Calu3 (cell line): ENCODE data around the gene ITPR1. TPM values are rescaled to one million over a fixed set of nuclear protein-coding genes. Genes with fewer than 3 reads are reported as not detected.

ENCODE experiments used
- BruUV-seq: library from RNA; stranded (reverse); fragments of 400-500 nt; replicated peaks from 2 replicates; lab custom pipeline; 2021; lab: Mats Ljungman, UMichigan
- CTCF ChIA-PET: fragments of 300-600 bp; sonication (Branson Sonifier 250); formaldehyde crosslinking; loops from one replicate; lab custom pipeline; 2022; ENCODE audit warnings: antibody characterized with exemption; lab: Charles Lee
- DNase-seq: peaks from one replicate; pipeline ENCODE4 v3.0.0; 2022
- H3K27ac Mint-ChIP-seq: one replicate; pipeline ENCODE4 v1.8.0; 2022; ENCODE audit warnings: mixed read lengths; ENCODE audit not compliant: unreplicated experiment
- H3K27me3 Mint-ChIP-seq: one replicate; pipeline ENCODE4 v1.8.0; 2022; ENCODE audit warnings: mixed read lengths; ENCODE audit not compliant: unreplicated experiment
- H3K36me3 Mint-ChIP-seq: one replicate; pipeline ENCODE4 v1.8.0; 2022; ENCODE audit warnings: mild to moderate bottlenecking, moderate library complexity, mixed read lengths; ENCODE audit not compliant: insufficient read depth, unreplicated experiment
- H3K4me1 Mint-ChIP-seq: one replicate; pipeline ENCODE4 v1.8.0; 2022; ENCODE audit warnings: mild to moderate bottlenecking, low read depth, mixed read lengths; ENCODE audit not compliant: unreplicated experiment
- H3K4me3 Mint-ChIP-seq: one replicate; pipeline ENCODE4 v1.8.0; 2022; ENCODE audit warnings: mild to moderate bottlenecking, low read depth, moderate library complexity, mixed read lengths; ENCODE audit not compliant: unreplicated experiment
- H3K9me3 Mint-ChIP-seq: one replicate; pipeline ENCODE4 v1.8.0; 2022; ENCODE audit warnings: low read depth, mixed read lengths; ENCODE audit not compliant: unreplicated experiment
- CTCF ChIP-seq: fragments of 200-600 bp; IDR thresholded peaks from one replicate; pipeline ENCODE4 v1.8.0; 2022; ENCODE audit warnings: antibody characterized with exemption; ENCODE audit not compliant: unreplicated experiment
- intact Hi-C: fragments of 100-400 bp; cut with micrococcal nuclease; formaldehyde crosslinking; loops from one replicate; pipeline ENCODE4 v1.10.0; 2022; ENCODE audit not compliant: unreplicated experiment
- total RNA-seq: library from RNA; stranded (reverse); gene quantifications from 2 replicates; pipeline ENCODE4 v1.2.3, GENCODE V29; 2022

Gene ITPR1
- total RNA-seq, 1 experiment from 2014 or later: 4.2 TPM

- Mint-ChIP-seq H3K27ac (no peak overlapping the region), H3K27me3 (no peaks in the 10 kb centered on the region), H3K9me3 (no peaks in the 10 kb centered on the region), H3K36me3 (no peaks in the 10 kb centered on the region), H3K4me3 (peak overlapping the region; percentile 36), H3K4me1 (peaks cover 13% of the 10 kb centered on the region)
- TF ChIP-seq CTCF: no peak
- BruUV-seq: no TSS peak
- peak; percentile 49 for DNase-seq
- intact Hi-C loops: no loop called here
- CTCF ChIA-PET: no interaction called here
Measured at GRCh38 chr3:4504340-4505261, 11.5 kb downstream of the ITPR1 start.

- Mint-ChIP-seq H3K36me3 (no peaks in the 10 kb centered on the region), H3K4me1 (peaks cover 13% of the 10 kb centered on the region), H3K4me3 (no peak overlapping the region), H3K27ac (no peak overlapping the region), H3K27me3 (no peaks in the 10 kb centered on the region), H3K9me3 (no peaks in the 10 kb centered on the region)
- intact Hi-C loops: no loop called here
- CTCF ChIA-PET: no interaction called here
- no peak for TF ChIP-seq CTCF
- no peak for DNase-seq
- no TSS peak for BruUV-seq
Measured at GRCh38 chr3:4505688-4506558, 12.8 kb downstream of the ITPR1 start.

- DNase-seq: no peak
- Mint-ChIP-seq H3K9me3 (no peaks in the 10 kb centered on the region), H3K36me3 (no peaks in the 10 kb centered on the region), H3K4me1 (peaks cover 13% of the 10 kb centered on the region), H3K27ac (no peak overlapping the region), H3K27me3 (no peaks in the 10 kb centered on the region), H3K4me3 (no peak overlapping the region)
- TF ChIP-seq CTCF: no peak
- CTCF ChIA-PET: no interaction called here
- BruUV-seq: no TSS peak
- intact Hi-C loops: no loop called here
Measured at GRCh38 chr3:4506559-4507023, 13.4 kb downstream of the ITPR1 start.

GRCh38 chr3:4507024-4507596 is 14.0 kb downstream of the ITPR1 start:
- Mint-ChIP-seq H3K4me1 (peaks cover 13% of the 10 kb centered on the region), H3K27me3 (no peaks in the 10 kb centered on the region), H3K9me3 (no peaks in the 10 kb centered on the region), H3K4me3 (no peak overlapping the region), H3K27ac (no peak overlapping the region), H3K36me3 (no peaks in the 10 kb centered on the region)
- no peak for DNase-seq
- no TSS peak for BruUV-seq
- CTCF ChIA-PET: interaction anchor here (0.6 kb wide), 1 partner anchor 1910 kb away, joined by 4 read pairs; no protein-coding TSS in a partner anchor
- no peak for TF ChIP-seq CTCF
- intact Hi-C loops: no loop called here
